Measurements from ENCODE around the gene ZNF81.
"Not testable (repeated sequence)": the region's sequence is repeated elsewhere in the genome, so short reads cannot be mapped to it uniquely, and the experiment has no call there.

ZNF81 gene

GRCh38 chrX:47918274-47918673 is 81.6 kb downstream of the ZNF81 start:
- H3K4me3 ChIP-seq: no peak overlapping the region
- H3K27ac ChIP-seq: no peak overlapping the region

- Histone ChIP-seq H3K4me3 (no peak overlapping the region), H3K27ac (no peak overlapping the region)
Measured at GRCh38 chrX:47927212-47927611, 90.5 kb downstream of the ZNF81 start.

GRCh38 chrX:47931970-47932369 is 95.3 kb downstream of the ZNF81 start:
- not testable (repeated sequence) for H3K4me3 ChIP-seq, H3K27ac ChIP-seq

- no peak overlapping the region for H3K27ac ChIP-seq
- no peak overlapping the region for H3K4me3 ChIP-seq
Measured at GRCh38 chrX:47933946-47934345, 97.2 kb downstream of the ZNF81 start.

- Histone ChIP-seq H3K4me3 (no peak overlapping the region), H3K27ac (no peak overlapping the region)
Measured at GRCh38 chrX:47936224-47936939, 99.7 kb downstream of the ZNF81 start.

- Histone ChIP-seq H3K27ac (no peak overlapping the region), H3K4me3 (no peak overlapping the region)
Measured at GRCh38 chrX:47936940-47937317, 100.2 kb downstream of the ZNF81 start.

- no peak overlapping the region for H3K4me3 ChIP-seq
Measured at GRCh38 chrX:47940448-47940847, 103.7 kb downstream of the ZNF81 start.

GRCh38 chrX:47941423-47941822 is 104.7 kb downstream of the ZNF81 start:
- Histone ChIP-seq H3K4me3 (no peak overlapping the region), H3K27ac (no peak overlapping the region)

More at GRCh38 chrX:47940448-47940847, 103.7 kb downstream of the ZNF81 start:
- no peak overlapping the region for H3K27ac ChIP-seq

- not testable (repeated sequence) for H3K27ac ChIP-seq, H3K4me3 ChIP-seq
Measured at GRCh38 chrX:47955295-47955694, 118.6 kb downstream of the ZNF81 start.

- Histone ChIP-seq H3K4me3 (no peak overlapping the region), H3K27ac (no peak overlapping the region)
Measured at GRCh38 chrX:47956016-47956415, 119.3 kb downstream of the ZNF81 start.

GRCh38 chrX:47958206-47958605 is 121.5 kb downstream of the ZNF81 start:
- H3K4me3 ChIP-seq: not testable (repeated sequence)

GRCh38 chrX:47958761-47959342 is 122.2 kb downstream of the ZNF81 start:
- H3K4me3 ChIP-seq: no peak overlapping the region
- H3K27ac ChIP-seq: no peak overlapping the region

More at GRCh38 chrX:47958206-47958605, 121.5 kb downstream of the ZNF81 start:
- not testable (repeated sequence) for H3K27ac ChIP-seq

- H3K27ac ChIP-seq: no peak overlapping the region
- H3K4me3 ChIP-seq: no peak overlapping the region
Measured at GRCh38 chrX:47960406-47960805, 123.7 kb downstream of the ZNF81 start.

GRCh38 chrX:47961830-47962229 is 125.1 kb downstream of the ZNF81 start:
- not testable (repeated sequence) for H3K4me3 ChIP-seq, H3K27ac ChIP-seq

GRCh38 chrX:47965526-47965925 is 128.8 kb downstream of the ZNF81 start:
- H3K4me3 ChIP-seq, H3K27ac ChIP-seq: not testable (repeated sequence)

Data from skin epidermis (tissue), 12 donors.